LNCAP (cell line): ENCODE measurements around the gene HUWE1.

Experiments used
- CTCF ChIP-seq: fragments of 450-650 bp; IDR thresholded peaks from 2 replicates; pipeline ENCODE4 v1.5.1; 2017; ENCODE audit warnings: mild to moderate bottlenecking

Gene HUWE1

DNA sequence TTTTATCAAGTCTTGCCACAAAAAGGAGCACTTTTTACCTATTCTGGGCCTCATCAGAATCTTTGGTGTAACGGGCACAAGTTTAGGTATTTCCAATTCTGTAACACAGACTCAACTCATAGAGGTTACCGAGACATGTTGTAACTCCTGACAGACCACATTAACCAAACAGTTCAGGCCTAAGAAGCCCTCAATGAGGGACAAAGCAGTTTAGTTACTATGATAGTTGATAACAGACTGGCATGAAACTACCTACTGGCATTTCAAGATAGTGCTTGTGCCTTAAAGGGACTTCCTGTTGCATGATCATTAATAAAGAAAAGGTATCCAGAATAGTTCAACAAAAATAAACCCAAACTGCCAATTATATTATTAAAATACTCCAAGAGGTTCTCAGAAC is 64.1 kb downstream of the HUWE1 start:
- no peak for TF ChIP-seq CTCF

DNA sequence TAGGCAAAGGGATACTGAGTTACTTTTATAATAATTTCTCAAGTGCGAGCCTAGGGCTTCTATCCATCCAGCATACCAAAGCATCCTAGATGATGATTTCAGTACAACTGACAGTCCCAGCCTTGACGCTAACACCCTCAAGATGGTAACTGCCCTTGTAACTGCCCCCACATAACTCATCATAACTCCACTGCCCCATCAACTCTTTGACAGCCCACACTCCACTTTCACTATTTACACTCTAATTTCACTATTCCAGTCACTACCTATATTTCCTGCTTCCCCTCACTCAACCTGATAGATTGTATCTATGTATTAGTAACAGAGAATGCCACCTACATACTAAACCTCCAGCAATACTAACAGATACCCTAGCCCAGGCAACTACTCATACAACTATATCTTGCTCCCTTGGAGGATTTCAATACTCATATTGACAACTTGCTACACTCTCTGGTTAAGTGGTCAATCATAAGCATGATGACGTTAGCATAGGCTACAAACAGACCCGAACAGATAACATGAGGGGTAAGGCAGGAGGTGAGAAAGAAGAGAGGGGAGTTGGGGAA is 65.0 kb downstream of the HUWE1 start:
- no peak for TF ChIP-seq CTCF

DNA sequence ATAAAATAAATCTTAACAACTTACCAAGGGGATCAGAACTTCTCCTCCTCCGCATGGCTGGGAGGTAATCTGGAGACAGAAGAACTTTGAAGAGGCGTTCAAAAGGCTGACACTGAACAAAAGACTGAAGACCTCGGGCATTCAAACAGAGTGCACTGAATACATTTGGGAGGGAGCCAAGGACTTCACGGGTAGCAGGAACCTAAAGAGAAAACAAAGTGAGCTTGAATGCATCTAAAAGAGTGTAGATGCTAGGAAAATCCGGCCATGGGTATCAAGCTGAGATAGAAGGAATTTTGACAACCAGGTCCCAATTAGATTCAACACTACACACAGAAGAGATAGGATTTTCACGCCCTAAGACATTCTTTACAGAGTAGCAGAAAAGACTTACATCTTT is 69.6 kb downstream of the HUWE1 start:
- TF ChIP-seq CTCF, result no peak

DNA sequence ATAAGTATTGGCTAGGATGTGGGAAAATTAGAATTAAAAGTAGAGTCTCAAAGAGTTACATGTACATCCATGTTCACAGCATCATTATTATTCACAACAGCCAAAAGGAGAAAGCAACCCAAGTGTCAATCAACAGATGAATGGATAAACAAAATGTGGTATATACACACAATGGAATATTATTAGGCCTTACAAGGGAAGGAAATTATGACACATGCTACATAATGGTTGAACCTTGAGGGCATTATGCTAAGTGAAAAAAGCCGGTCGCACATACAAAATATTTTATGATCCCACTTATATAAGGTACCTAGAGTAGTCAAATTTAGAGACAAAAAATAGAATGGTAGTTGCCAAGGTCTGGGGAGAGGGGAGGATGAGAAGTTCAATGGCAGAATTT is 80.1 kb downstream of the HUWE1 start:
- TF ChIP-seq CTCF, result no peak

DNA sequence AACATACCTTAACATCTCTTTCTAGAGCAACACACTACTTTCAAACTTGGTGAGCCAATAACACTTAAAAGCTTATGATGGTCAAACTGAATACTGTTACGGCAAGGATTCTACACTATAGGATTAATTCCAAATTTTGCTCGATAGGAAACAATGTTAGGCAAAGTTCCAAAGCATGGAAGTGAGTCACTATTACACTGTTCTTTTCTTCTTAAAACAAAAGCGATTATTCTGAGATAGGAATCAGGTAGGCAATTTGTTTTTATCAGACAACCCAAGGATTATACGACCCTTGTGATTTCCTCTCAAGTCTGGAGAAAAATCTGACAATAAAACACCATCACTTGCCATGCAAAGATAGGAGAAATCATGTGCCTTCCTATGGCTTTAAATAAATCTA is 81.5 kb downstream of the HUWE1 start:
- no peak for TF ChIP-seq CTCF

DNA sequence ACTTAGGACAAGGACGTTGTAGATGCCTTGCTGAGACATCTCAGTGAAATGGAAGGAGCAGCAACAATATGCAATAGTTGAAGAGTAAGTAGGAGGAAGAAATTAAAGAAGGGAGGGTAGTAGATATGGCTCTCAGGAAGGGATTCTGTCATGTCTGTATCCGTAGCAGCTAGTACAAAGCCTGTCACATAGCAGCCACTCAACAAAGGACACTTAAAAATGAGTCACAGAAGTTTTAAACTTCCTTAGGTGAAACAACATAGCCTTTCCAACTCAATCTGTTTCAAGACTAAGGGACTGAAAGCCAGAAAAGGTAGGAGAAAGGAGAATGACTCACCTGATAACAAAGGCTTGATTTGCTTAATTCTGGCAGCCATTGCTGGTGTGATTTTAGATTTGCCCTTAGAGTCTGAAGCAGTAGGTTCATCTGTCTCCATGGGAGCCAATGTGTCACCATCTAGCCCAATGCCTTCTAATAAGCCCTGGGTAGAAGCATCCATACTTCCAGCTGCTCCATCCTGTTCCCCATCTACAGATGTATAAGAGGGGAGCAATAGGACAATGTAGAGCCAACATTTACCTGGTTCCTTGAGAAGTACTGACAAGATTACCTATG is 86.6 kb downstream of the HUWE1 start:
- no peak for TF ChIP-seq CTCF

- no peak for TF ChIP-seq CTCF
These were observed 88.3 kb downstream of the HUWE1 start for GRCh38 chrX:53598169-53598568.
